ENCODE measurements around the gene BMP7.

DNA sequence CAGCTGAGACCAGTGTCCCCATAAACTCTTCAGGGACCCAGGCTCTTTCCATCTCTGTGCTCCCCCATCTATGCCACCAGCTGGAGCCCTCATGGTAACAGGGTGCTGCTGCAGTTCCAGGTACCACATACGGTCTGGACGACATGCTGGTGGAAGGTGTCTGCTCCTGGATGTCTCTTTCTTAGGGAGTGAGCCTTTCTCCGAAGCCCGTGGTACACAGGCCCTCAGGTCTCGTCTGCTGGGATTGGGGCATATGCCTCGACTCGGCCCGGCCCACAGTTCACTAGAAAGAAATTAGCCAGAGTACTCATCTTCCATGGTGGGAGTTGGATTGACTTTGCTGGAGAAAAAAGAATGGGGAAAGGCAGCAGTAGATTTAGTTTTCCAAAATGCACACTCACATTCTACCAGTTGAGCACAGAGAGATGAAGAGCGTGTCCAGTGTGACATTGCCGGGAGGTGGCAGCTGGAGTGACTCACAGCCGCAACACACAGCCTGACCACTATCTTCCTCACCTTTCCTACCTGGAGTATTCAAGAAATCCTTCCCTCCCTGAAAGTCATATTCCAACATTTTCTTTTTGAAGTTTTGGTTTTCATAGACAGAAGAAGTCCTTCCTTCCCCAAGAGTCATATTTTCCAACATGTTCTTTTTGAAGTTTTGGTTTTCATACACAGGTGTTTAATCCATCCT, 44.5 kb upstream of the BMP7 start:
- TF ChIP-seq EP300 (IDR thresholded peaks at IDR 0.05) (no peak), POLR2AphosphoS5 (IDR thresholded peaks at IDR 0.05) (no peak), POLR2A (IDR thresholded peaks at IDR 0.05) (no peak)
- TF ChIP-seq, protein P1, sequence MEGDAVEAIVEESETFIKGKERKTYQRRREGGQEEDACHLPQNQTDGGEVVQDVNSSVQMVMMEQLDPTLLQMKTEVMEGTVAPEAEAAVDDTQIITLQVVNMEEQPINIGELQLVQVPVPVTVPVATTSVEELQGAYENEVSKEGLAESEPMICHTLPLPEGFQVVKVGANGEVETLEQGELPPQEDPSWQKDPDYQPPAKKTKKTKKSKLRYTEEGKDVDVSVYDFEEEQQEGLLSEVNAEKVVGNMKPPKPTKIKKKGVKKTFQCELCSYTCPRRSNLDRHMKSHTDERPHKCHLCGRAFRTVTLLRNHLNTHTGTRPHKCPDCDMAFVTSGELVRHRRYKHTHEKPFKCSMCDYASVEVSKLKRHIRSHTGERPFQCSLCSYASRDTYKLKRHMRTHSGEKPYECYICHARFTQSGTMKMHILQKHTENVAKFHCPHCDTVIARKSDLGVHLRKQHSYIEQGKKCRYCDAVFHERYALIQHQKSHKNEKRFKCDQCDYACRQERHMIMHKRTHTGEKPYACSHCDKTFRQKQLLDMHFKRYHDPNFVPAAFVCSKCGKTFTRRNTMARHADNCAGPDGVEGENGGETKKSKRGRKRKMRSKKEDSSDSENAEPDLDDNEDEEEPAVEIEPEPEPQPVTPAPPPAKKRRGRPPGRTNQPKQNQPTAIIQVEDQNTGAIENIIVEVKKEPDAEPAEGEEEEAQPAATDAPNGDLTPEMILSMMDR (IDR thresholded peaks at IDR 0.05) = no peak
